Panc1 (cell line): ENCODE measurements around the gene ZDHHC14. TPM values are rescaled to one million over a fixed set of nuclear protein-coding genes. Genes with fewer than 3 reads are reported as not detected.

Experiments
- ATAC-seq: fragments of 200-7000 bp; cut with Tn5 transposase; 2 replicates; pipeline ENCODE4 v1.9.1; 2020; ENCODE audit warnings: mild to moderate bottlenecking, moderate library complexity
- BruUV-seq: library from RNA; stranded (reverse); fragments of 400-500 nt; replicated peaks from 2 replicates; lab custom pipeline; 2021; lab: Mats Ljungman, UMichigan
- CTCF ChIA-PET: fragments of 300-600 bp; sonication (Branson Sonifier 250); formaldehyde crosslinking; loops from one replicate; lab custom pipeline; 2022; ENCODE audit warnings: antibody characterized with exemption; lab: Charles Lee
- POLR2A ChIA-PET: fragments of 300-600 bp; sonication (Branson Sonifier 250); formaldehyde crosslinking; loops from one replicate; lab custom pipeline; 2022; ENCODE audit warnings: antibody characterized with exemption; lab: Charles Lee
- DNase-seq: peaks from one replicate; pipeline ENCODE4 v3.0.0-alpha.2; 2010; ENCODE audit warnings: low read depth, low spot score
- H3K27ac ChIP-seq: 2 replicates; pipeline ENCODE4 v1.5.1; 2011; ENCODE audit warnings: mild to moderate bottlenecking, low read length, inconsistent platforms
- H3K27me3 ChIP-seq: fragments of 200-500 bp; sonication (Bioruptor generic); 2 replicates; pipeline ENCODE4 v1.6.0; 2014; ENCODE audit warnings: low read length, inconsistent platforms; ENCODE audit not compliant: control insufficient read depth, insufficient read depth
- H3K36me3 ChIP-seq: fragments of 200-500 bp; sonication (Bioruptor generic); 2 replicates; pipeline ENCODE4 v1.5.1; 2014; ENCODE audit warnings: inconsistent platforms, mild to moderate bottlenecking, low read length, moderate library complexity; ENCODE audit not compliant: control insufficient read depth, insufficient read depth
- H3K4me1 ChIP-seq: 2 replicates; pipeline ENCODE4 v1.5.1; 2011; ENCODE audit warnings: inconsistent platforms, mild to moderate bottlenecking, low read length, moderate library complexity; ENCODE audit not compliant: control insufficient read depth, insufficient read depth
- H3K4me3 ChIP-seq, 2 experiments: 2 replicates each; pipeline ENCODE4 v1.5.1; 2011 to 2012; ENCODE audit warnings: low read depth in 2 of 2, low read length in 2 of 2, mild to moderate bottlenecking in 2 of 2, inconsistent platforms in 1 of 2, moderate library complexity in 1 of 2
- H3K9me3 ChIP-seq: fragments of 200-500 bp; sonication (Bioruptor generic); 2 replicates; pipeline ENCODE4 v1.5.1; 2014; ENCODE audit warnings: low read depth, mild to moderate bottlenecking, inconsistent platforms, low read length, moderate library complexity; ENCODE audit not compliant: control insufficient read depth, insufficient read depth
- CTCF ChIP-seq: fragments of 450-650 bp; IDR thresholded peaks from 2 replicates; pipeline ENCODE4 v1.5.1; 2017; ENCODE audit warnings: mild to moderate bottlenecking
- POLR2AphosphoS5 ChIP-seq: IDR thresholded peaks from 2 replicates; pipeline ENCODE4 v1.6.1; 2012; ENCODE audit warnings: mild to moderate bottlenecking, low read depth, low read length, moderate library complexity
- SIN3A ChIP-seq: IDR thresholded peaks from 2 replicates; pipeline ENCODE4 v1.6.1; 2012; ENCODE audit warnings: low read depth, mild to moderate bottlenecking, low read length, moderate library complexity, borderline replicate concordance; ENCODE audit not compliant: insufficient read depth
- TCF7L2 ChIP-seq: IDR thresholded peaks from 2 replicates; pipeline ENCODE4 v1.6.1; 2011; ENCODE audit warnings: mild to moderate bottlenecking, low read depth, low read length, inconsistent platforms
- in situ Hi-C: cut with HindIII; loops from 2 replicates; pipeline ENCODE4 v1.10.0; 2016; ENCODE audit warnings: low sequenced_read_pairs, low pct_unique_long_range_greater_than_20kb
- intact Hi-C: fragments of 100-400 bp; cut with micrococcal nuclease; formaldehyde crosslinking; loops from one replicate; pipeline ENCODE4 v1.10.0; 2022; ENCODE audit not compliant: unreplicated experiment
- total RNA-seq: library from RNA; stranded (reverse); gene quantifications from one replicate; pipeline ENCODE4 v1.2.1, GENCODE V29; 2021; ENCODE audit not compliant: unreplicated experiment
- TF ChIP-seq, protein P1 (sequence below), 2 experiments: IDR thresholded peaks; 2 replicates each; pipeline ENCODE4 v1.6.1; 2011 to 2012; ENCODE audit warnings: low read depth in 2 of 2, control low read depth in 1 of 2, low read length in 1 of 2, mild to moderate bottlenecking in 1 of 2, moderate library complexity in 1 of 2; ENCODE audit not compliant: insufficient read depth in 1 of 2

Gene ZDHHC14
- total RNA-seq, 1 experiment from 2014 or later = 19.9 TPM

DNA sequence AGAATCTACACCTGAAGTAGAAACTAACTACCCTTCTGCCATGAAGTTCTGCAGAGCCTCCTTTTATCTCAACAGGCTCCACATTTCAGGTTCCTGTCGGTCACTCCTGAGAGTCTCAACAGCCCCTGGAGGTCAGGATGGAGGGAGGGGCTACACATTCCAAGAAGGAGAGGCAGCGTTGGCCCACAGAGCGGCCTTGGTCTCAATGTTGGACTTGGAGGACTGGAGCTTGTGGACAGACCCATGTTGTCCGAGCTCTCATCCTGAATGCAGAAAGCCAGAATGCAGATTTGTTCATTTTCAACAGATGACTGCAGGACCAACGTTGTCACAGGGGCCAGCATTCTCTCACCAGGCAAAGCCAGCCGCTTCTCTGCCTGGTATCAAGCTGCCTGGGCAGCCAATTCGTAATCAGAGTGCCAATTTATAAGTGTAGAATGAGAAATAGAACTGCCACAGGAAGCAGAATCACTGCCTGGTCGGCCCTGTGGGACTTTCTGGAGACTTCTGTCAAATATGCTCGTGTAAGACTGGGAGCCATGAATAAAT lies 229.5 kb downstream of the ZDHHC14 start:
- no TSS peak for BruUV-seq
- Histone ChIP-seq H3K9me3 (no peaks in the 10 kb centered on the region), H3K4me3 (no peak overlapping the region), H3K27me3 (no peaks in the 10 kb centered on the region), H3K36me3 (no peaks in the 10 kb centered on the region; the same call in 1 of the 2 replicates), H3K27ac (no peak overlapping the region), H3K4me1 (peaks cover 38% of the 10 kb centered on the region)
- no peak for ATAC-seq
- POLR2A ChIA-PET = no interaction called here
- intact Hi-C loops (no loop called here), in situ Hi-C loops (no loop called here)
- DNase-seq = no peak
- TF ChIP-seq SIN3A (no peak), CTCF (no peak), TCF7L2 (no peak), POLR2AphosphoS5 (no peak)
- TF ChIP-seq, protein P1, sequence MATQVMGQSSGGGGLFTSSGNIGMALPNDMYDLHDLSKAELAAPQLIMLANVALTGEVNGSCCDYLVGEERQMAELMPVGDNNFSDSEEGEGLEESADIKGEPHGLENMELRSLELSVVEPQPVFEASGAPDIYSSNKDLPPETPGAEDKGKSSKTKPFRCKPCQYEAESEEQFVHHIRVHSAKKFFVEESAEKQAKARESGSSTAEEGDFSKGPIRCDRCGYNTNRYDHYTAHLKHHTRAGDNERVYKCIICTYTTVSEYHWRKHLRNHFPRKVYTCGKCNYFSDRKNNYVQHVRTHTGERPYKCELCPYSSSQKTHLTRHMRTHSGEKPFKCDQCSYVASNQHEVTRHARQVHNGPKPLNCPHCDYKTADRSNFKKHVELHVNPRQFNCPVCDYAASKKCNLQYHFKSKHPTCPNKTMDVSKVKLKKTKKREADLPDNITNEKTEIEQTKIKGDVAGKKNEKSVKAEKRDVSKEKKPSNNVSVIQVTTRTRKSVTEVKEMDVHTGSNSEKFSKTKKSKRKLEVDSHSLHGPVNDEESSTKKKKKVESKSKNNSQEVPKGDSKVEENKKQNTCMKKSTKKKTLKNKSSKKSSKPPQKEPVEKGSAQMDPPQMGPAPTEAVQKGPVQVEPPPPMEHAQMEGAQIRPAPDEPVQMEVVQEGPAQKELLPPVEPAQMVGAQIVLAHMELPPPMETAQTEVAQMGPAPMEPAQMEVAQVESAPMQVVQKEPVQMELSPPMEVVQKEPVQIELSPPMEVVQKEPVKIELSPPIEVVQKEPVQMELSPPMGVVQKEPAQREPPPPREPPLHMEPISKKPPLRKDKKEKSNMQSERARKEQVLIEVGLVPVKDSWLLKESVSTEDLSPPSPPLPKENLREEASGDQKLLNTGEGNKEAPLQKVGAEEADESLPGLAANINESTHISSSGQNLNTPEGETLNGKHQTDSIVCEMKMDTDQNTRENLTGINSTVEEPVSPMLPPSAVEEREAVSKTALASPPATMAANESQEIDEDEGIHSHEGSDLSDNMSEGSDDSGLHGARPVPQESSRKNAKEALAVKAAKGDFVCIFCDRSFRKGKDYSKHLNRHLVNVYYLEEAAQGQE (IDR thresholded peaks at IDR 0.05; ENCODE audit: insufficient read depth in 1 of 2, low read depth in 2 of 2, low read length in 1 of 2) = no peak
- CTCF ChIA-PET = no interaction called here

DNA sequence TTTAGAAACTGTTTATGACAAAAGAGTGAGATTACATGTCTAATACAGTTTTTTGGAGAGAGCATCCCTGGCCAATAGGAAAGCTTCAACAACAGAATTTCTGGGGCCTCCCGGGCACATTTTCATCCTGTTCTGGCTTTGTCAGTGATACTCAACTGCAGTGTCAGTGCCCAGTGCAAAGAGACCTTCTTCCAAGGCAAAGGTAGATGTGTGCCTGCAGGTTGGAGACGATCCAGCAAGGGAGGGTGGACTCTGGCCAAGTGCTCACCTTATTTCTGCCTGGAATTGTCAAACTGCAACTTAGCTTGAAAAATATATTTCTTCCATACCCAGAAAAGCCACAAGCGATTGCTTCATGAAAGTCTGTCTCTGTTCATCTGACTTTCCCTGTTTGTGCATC lies 230.4 kb downstream of the ZDHHC14 start:
- no TSS peak for BruUV-seq
- in situ Hi-C loops = no loop called here
- Histone ChIP-seq H3K9me3 (no peaks in the 10 kb centered on the region), H3K27ac (no peak overlapping the region), H3K4me3 (no peak overlapping the region), H3K36me3 (no peaks in the 10 kb centered on the region; the same call in 1 of the 2 replicates), H3K27me3 (no peaks in the 10 kb centered on the region), H3K4me1 (peaks cover 38% of the 10 kb centered on the region)
- no peak for ATAC-seq
- POLR2A ChIA-PET = no interaction called here
- intact Hi-C loops = no loop called here
- CTCF ChIA-PET = no interaction called here
- TF ChIP-seq SIN3A = no peak
- TF ChIP-seq, protein P1 (IDR thresholded peaks at IDR 0.05; ENCODE audit: insufficient read depth in 1 of 2, low read depth in 2 of 2, low read length in 1 of 2) = no peak
- no peak for TF ChIP-seq CTCF
- TF ChIP-seq POLR2AphosphoS5 = no peak
- TF ChIP-seq TCF7L2 = no peak
- no peak for DNase-seq
